K562 (cell line): ENCODE data around the gene PEX5L. TPM values are rescaled to one million over a fixed set of nuclear protein-coding genes. Genes with fewer than 3 reads are reported as not detected.

ENCODE experiments used
- ATAC-seq: fragments of 200-7000 bp; cut with Tn5 transposase; 3 replicates; pipeline ENCODE4 v1.9.1; 2020; ENCODE audit warnings: moderate library complexity
- BruUV-seq: library from RNA; stranded (reverse); fragments of 400-500 nt; replicated peaks from 2 replicates; lab custom pipeline; 2021; lab: Mats Ljungman, UMichigan
- CTCF ChIA-PET: fragments of 300-600 bp; formaldehyde crosslinking; extraction: SDS; loops from one replicate; lab custom pipeline; 2021; ENCODE audit warnings: low intra/inter-chr PET ratio; lab: Yijun Ruan, JAX
- POLR2A ChIA-PET: fragments of 300-600, 350-650 bp; sonication (Branson Sonifier 250); formaldehyde crosslinking; extraction: SDS; loops from one replicate; lab custom pipeline; 2021; ENCODE audit warnings: antibody characterized with exemption, inconsistent platforms; lab: Yijun Ruan, JAX
- DNase-seq, 4 experiments: peaks; one replicate each; pipeline versions ENCODE4 v3.0.0 to v3.0.0-alpha.2; 2011 to 2018; ENCODE audit warnings: low spot score in 3 of 4, mixed read lengths in 3 of 4; ENCODE audit errors: extremely low read depth in 1 of 4
- FAIRE-seq: peaks from 2 replicates; lab custom pipeline; 2011; peaks lifted over from hg19 to GRCh38; lab: Jason Lieb, UNC
- H2AFZ ChIP-seq: 2 replicates; pipeline ENCODE4 v1.6.0; 2011; ENCODE audit warnings: low read depth, low read length, control low read depth, inconsistent platforms
- H3K27ac ChIP-seq: fragments of 200-600 bp; 3 replicates; pipeline ENCODE4 v1.8.0; 2011; ENCODE audit warnings: low read depth, mild to moderate bottlenecking, control low read depth, inconsistent platforms, low read length, moderate library complexity, mixed read lengths; ENCODE audit errors: extremely low read depth
- H3K27me3 ChIP-seq, 2 experiments: fragments of 300-600 bp in 1 of 2; 2 replicates in 1 of 2; 3 replicates in 1 of 2; pipeline versions ENCODE4 v1.6.0 to v1.8.0; 2011; ENCODE audit warnings: inconsistent platforms in 2 of 2, low read length in 2 of 2, mild to moderate bottlenecking in 1 of 2, mixed read lengths in 1 of 2, moderate library complexity in 1 of 2; ENCODE audit not compliant: control insufficient read depth in 2 of 2, insufficient read depth in 2 of 2
- H3K36me3 ChIP-seq: fragments of 300-600 bp; 3 replicates; pipeline ENCODE4 v1.8.0; 2011; ENCODE audit warnings: mild to moderate bottlenecking, low read length, inconsistent platforms; ENCODE audit not compliant: control insufficient read depth, insufficient read depth
- H3K4me1 ChIP-seq, 2 experiments: fragments of 200-600 bp in 1 of 2; replicated peaks in 1 of 2; 2 replicates in 1 of 2; 3 replicates in 1 of 2; pipeline versions ENCODE4 v1.5.1 to v1.8.0; 2011; ENCODE audit warnings: inconsistent platforms in 2 of 2, low read length in 2 of 2, mild to moderate bottlenecking in 1 of 2, mixed read lengths in 1 of 2, moderate library complexity in 1 of 2; ENCODE audit not compliant: control insufficient read depth in 2 of 2, insufficient read depth in 2 of 2
- H3K4me2 ChIP-seq: 2 replicates; pipeline ENCODE4 v1.6.1; 2011; ENCODE audit warnings: low read length, control low read depth, inconsistent platforms, mixed read lengths; ENCODE audit not compliant: insufficient read depth
- H3K4me3 ChIP-seq: fragments of 200-600 bp; sonication (generic), shearing (Covaris generic); 2 replicates; pipeline ENCODE4 v1.5.1; 2016; ENCODE audit warnings: control low read depth, inconsistent platforms
- H3K79me2 ChIP-seq: fragments of 200-600 bp; 3 replicates; pipeline ENCODE4 v1.8.0; 2011; ENCODE audit warnings: low read length, inconsistent platforms; ENCODE audit not compliant: control insufficient read depth, insufficient read depth
- H3K9ac ChIP-seq, 2 experiments: 2 replicates each; pipeline versions ENCODE4 v1.6.0 to v1.6.1; 2011; ENCODE audit warnings: low read depth in 2 of 2, low read length in 2 of 2, control low read depth in 1 of 2, inconsistent platforms in 1 of 2, mild to moderate bottlenecking in 1 of 2, mixed read lengths in 1 of 2; ENCODE audit not compliant: insufficient read depth in 1 of 2
- H3K9me1 ChIP-seq: one replicate; pipeline ENCODE4 v1.6.0; 2011; ENCODE audit warnings: inconsistent platforms, mild to moderate bottlenecking, low read length, moderate library complexity; ENCODE audit not compliant: control insufficient read depth, insufficient read depth
- H3K9me3 ChIP-seq: replicated peaks from 2 replicates; pipeline ENCODE4 v1.5.1; 2011; ENCODE audit warnings: low read depth, low read length, inconsistent platforms; ENCODE audit not compliant: control insufficient read depth, insufficient read depth
- H4K20me1 ChIP-seq: replicated peaks from 2 replicates; pipeline ENCODE4 v1.6.1; 2011; ENCODE audit warnings: low read length, inconsistent platforms, mixed read lengths; ENCODE audit not compliant: control insufficient read depth, insufficient read depth
- CHD2 ChIP-seq: IDR thresholded peaks from 2 replicates; pipeline ENCODE4 v1.6.1; 2011; ENCODE audit warnings: low read depth, low read length
- CHD4 ChIP-seq: fragments of 200-600 bp; sonication (generic); IDR thresholded peaks from 3 replicates; pipeline ENCODE4 v1.6.1; 2012; ENCODE audit warnings: low read depth, mild to moderate bottlenecking, mixed read lengths, low read length, inconsistent platforms; ENCODE audit not compliant: insufficient read depth, insufficient replicate concordance, poor library complexity, severe bottlenecking
- ETS2 ChIP-seq: IDR thresholded peaks from 2 replicates; pipeline ENCODE4 v1.6.1; 2016; ENCODE audit warnings: borderline replicate concordance, missing genetic modification characterization, mild to moderate bottlenecking, moderate library complexity, missing compliant biosample characterization; ENCODE audit not compliant: poor library complexity, severe bottlenecking
- RB1 ChIP-seq: fragments of 450-650 bp; IDR thresholded peaks from 2 replicates; pipeline ENCODE4 v1.6.1; 2017; ENCODE audit warnings: low read depth, mild to moderate bottlenecking
- YBX1 ChIP-seq: fragments of 450-650 bp; IDR thresholded peaks from 2 replicates; pipeline ENCODE4 v1.7.1; 2016; ENCODE audit warnings: mild to moderate bottlenecking
- ZNF12 ChIP-seq: sonication (generic); formaldehyde crosslinking; IDR thresholded peaks from 2 replicates; pipeline ENCODE4 v1.4.0; 2020; ENCODE audit warnings: mild to moderate bottlenecking, missing genetic modification reagents
- ZNF277 ChIP-seq: fragments of 250-450 bp; sonication (Bioruptor Pico); IDR thresholded peaks from 2 replicates; pipeline ENCODE4 v1.8.0; 2022; ENCODE audit warnings: inconsistent platforms, mild to moderate bottlenecking, moderate library complexity, borderline replicate concordance
- in situ Hi-C: fragments of 300-500 bp; cut with MboI; formaldehyde crosslinking; loops from 4 replicates; pipeline ENCODE4 v1.15.0; 2018; ENCODE audit warnings: inconsistent platforms, mixed read lengths
- intact Hi-C: fragments of 100-400 bp; cut with micrococcal nuclease; formaldehyde crosslinking; loops from 2 replicates; pipeline ENCODE4 v1.14.2; 2022
- polyA plus RNA-seq, 8 experiments: library from polyadenylated mRNA; depleted of rRNA in 4 of 8; stranded (reverse) in 5 of 8; unstranded in 3 of 8; fragments of >200 nt; fragmentation: Nextera tagmentation in 2 of 8; fragmentation: Illumina TruSeq in 1 of 8; extraction: Ambion mirVana in 2 of 8; extraction: Trizol in 1 of 8; gene quantifications; 2 replicates each; pipeline versions ENCODE4 v1.2.1 to v1.2.3, GENCODE V29; 2011 to 2014; ENCODE audit warnings: inconsistent platforms in 1 of 8, missing spikeins in 1 of 8
- total RNA-seq, 7 experiments: library from RNA; depleted of rRNA in 6 of 7; stranded (reverse); fragments of >200 nt in 6 of 7; fragmentation: Illumina TruSeq in 2 of 7; extraction: Trizol in 2 of 7; gene quantifications; 2 replicates each; pipeline versions ENCODE4 v1.2.1 to v1.2.3, GENCODE V29; 2011 to 2021; ENCODE audit warnings: low replicate concordance in 1 of 7
- TF ChIP-seq, protein P1 (sequence below): fragments of 250-450 bp; sonication (Bioruptor Pico); IDR thresholded peaks from 2 replicates; pipeline ENCODE4 v1.5.0; 2021; ENCODE audit warnings: mild to moderate bottlenecking, borderline replicate concordance
- TF ChIP-seq, protein P2 (sequence below): fragments of 250-450 bp; sonication (Bioruptor Pico); IDR thresholded peaks from 2 replicates; pipeline ENCODE4 v1.8.0; 2022; ENCODE audit warnings: inconsistent platforms
- TF ChIP-seq, protein P3 (sequence below): sonication (generic); formaldehyde crosslinking; IDR thresholded peaks from 2 replicates; pipeline ENCODE4 v1.4.0; 2020; ENCODE audit warnings: mild to moderate bottlenecking, missing genetic modification reagents
- TF ChIP-seq, protein P4 (sequence below): sonication (generic); formaldehyde crosslinking; IDR thresholded peaks from 2 replicates; pipeline ENCODE4 v1.9.0; 2022; ENCODE audit warnings: mild to moderate bottlenecking, missing genetic modification reagents

The PEX5L gene
- total and polyA plus RNA-seq, 9 of the 15 experiments (the other 6 are each of a cell fraction or from before 2014, with no cell fraction given) = not detected

GRCh38 chr3:179981646-179982045, 55.1 kb downstream of the PEX5L start:
- no peak overlapping the region for H2AFZ ChIP-seq
- POLR2A ChIA-PET = interaction anchor here (0.7 kb wide), 1 partner anchor 14 kb away, joined by 3 read pairs; no protein-coding TSS in a partner anchor
- no peak overlapping the region for H3K9ac ChIP-seq
- no peak overlapping the region for H3K4me3 ChIP-seq
- no peaks in the 10 kb centered on the region for H3K36me3 ChIP-seq
- H3K9me3 ChIP-seq = no peaks in the 10 kb centered on the region
- BruUV-seq = no TSS peak
- H3K9me1 ChIP-seq = no peaks in the 10 kb centered on the region
- H3K4me2 ChIP-seq = no peak overlapping the region
- H3K4me1 ChIP-seq = no peaks in the 10 kb centered on the region
- DNase-seq = no peak
- intact Hi-C loops (no loop called here), in situ Hi-C loops (no loop called here)
- CTCF ChIA-PET = no interaction called here
- H3K27me3 ChIP-seq = no peaks in the 10 kb centered on the region
- FAIRE-seq = no peak
- no peak overlapping the region for H3K27ac ChIP-seq
- ATAC-seq = no peak
- no peaks in the 10 kb centered on the region for H3K79me2 ChIP-seq
- no peaks in the 10 kb centered on the region for H4K20me1 ChIP-seq
- TF ChIP-seq CHD2 = no peak
- TF ChIP-seq ZNF277 (CRISPR knock-in tag) = no peak
- TF ChIP-seq, protein P1, sequence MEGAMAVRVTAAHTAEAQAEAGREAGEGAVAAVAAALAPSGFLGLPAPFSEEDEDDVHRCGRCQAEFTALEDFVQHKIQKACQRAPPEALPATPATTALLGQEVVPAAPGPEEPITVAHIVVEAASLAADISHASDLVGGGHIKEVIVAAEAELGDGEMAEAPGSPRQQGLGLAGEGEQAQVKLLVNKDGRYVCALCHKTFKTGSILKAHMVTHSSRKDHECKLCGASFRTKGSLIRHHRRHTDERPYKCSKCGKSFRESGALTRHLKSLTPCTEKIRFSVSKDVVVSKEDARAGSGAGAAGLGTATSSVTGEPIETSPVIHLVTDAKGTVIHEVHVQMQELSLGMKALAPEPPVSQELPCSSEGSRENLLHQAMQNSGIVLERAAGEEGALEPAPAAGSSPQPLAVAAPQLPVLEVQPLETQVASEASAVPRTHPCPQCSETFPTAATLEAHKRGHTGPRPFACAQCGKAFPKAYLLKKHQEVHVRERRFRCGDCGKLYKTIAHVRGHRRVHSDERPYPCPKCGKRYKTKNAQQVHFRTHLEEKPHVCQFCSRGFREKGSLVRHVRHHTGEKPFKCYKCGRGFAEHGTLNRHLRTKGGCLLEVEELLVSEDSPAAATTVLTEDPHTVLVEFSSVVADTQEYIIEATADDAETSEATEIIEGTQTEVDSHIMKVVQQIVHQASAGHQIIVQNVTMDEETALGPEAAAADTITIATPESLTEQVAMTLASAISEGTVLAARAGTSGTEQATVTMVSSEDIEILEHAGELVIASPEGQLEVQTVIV (CRISPR knock-in tag) = no peak
- no peak for TF ChIP-seq ETS2 (tag)
- TF ChIP-seq, protein P2, sequence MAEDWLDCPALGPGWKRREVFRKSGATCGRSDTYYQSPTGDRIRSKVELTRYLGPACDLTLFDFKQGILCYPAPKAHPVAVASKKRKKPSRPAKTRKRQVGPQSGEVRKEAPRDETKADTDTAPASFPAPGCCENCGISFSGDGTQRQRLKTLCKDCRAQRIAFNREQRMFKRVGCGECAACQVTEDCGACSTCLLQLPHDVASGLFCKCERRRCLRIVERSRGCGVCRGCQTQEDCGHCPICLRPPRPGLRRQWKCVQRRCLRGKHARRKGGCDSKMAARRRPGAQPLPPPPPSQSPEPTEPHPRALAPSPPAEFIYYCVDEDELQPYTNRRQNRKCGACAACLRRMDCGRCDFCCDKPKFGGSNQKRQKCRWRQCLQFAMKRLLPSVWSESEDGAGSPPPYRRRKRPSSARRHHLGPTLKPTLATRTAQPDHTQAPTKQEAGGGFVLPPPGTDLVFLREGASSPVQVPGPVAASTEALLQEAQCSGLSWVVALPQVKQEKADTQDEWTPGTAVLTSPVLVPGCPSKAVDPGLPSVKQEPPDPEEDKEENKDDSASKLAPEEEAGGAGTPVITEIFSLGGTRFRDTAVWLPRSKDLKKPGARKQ = no peak
- TF ChIP-seq YBX1 = no peak
- no peak for TF ChIP-seq ZNF12 (CRISPR knock-in tag)
- TF ChIP-seq, protein P3, sequence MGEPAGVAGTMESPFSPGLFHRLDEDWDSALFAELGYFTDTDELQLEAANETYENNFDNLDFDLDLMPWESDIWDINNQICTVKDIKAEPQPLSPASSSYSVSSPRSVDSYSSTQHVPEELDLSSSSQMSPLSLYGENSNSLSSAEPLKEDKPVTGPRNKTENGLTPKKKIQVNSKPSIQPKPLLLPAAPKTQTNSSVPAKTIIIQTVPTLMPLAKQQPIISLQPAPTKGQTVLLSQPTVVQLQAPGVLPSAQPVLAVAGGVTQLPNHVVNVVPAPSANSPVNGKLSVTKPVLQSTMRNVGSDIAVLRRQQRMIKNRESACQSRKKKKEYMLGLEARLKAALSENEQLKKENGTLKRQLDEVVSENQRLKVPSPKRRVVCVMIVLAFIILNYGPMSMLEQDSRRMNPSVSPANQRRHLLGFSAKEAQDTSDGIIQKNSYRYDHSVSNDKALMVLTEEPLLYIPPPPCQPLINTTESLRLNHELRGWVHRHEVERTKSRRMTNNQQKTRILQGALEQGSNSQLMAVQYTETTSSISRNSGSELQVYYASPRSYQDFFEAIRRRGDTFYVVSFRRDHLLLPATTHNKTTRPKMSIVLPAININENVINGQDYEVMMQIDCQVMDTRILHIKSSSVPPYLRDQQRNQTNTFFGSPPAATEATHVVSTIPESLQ (CRISPR knock-in tag) = no peak
- TF ChIP-seq RB1 = no peak
- no peak for TF ChIP-seq CHD4
- TF ChIP-seq, protein P4, sequence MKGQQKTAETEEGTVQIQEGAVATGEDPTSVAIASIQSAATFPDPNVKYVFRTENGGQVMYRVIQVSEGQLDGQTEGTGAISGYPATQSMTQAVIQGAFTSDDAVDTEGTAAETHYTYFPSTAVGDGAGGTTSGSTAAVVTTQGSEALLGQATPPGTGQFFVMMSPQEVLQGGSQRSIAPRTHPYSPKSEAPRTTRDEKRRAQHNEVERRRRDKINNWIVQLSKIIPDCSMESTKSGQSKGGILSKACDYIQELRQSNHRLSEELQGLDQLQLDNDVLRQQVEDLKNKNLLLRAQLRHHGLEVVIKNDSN = no peak
